ENCODE results near the gene OR5AK2.

GRCh38 chr11:56961609-56962008, 27.1 kb upstream of the OR5AK2 start:
- no peak for TF ChIP-seq PATZ1 (CRISPR knock-in tag; IDR thresholded peaks at IDR 0.05; ENCODE audit: borderline replicate concordance)
- no peak for TF ChIP-seq CREB5 (CRISPR knock-in tag; IDR thresholded peaks at IDR 0.05; ENCODE audit: low read depth)
- TF ChIP-seq POU6F1 (CRISPR knock-in tag; IDR thresholded peaks at IDR 0.05; ENCODE audit: borderline replicate concordance, low read depth), result no peak
- TF ChIP-seq GLIS3 (CRISPR knock-in tag; IDR thresholded peaks at IDR 0.05), result no peak
